Thyroid gland (tissue), 4 donors: ENCODE measurements around the gene ADAMTS17.

Source experiments
- POLR2A ChIP-seq, 2 donors: fragments of 450-650 bp; IDR thresholded peaks; one replicate each; pipeline ENCODE4 v1.6.1; 2017; ENCODE audit warnings: antibody characterized with exemption in 2 of 2, mild to moderate bottlenecking in 2 of 2, moderate library complexity in 1 of 2
- TF ChIP-seq, protein P1 (sequence below), 6 experiments: fragments of 200-600 bp in 3 of 6; fragments of 450-650 bp in 3 of 6; sonication (generic) in 3 of 6; IDR thresholded peaks; one replicate each; pipeline ENCODE4 v1.5.1; 2016 to 2019; ENCODE audit warnings: antibody characterized with exemption in 6 of 6, mild to moderate bottlenecking in 2 of 6, inconsistent platforms in 1 of 6, moderate library complexity in 1 of 6

DNA sequence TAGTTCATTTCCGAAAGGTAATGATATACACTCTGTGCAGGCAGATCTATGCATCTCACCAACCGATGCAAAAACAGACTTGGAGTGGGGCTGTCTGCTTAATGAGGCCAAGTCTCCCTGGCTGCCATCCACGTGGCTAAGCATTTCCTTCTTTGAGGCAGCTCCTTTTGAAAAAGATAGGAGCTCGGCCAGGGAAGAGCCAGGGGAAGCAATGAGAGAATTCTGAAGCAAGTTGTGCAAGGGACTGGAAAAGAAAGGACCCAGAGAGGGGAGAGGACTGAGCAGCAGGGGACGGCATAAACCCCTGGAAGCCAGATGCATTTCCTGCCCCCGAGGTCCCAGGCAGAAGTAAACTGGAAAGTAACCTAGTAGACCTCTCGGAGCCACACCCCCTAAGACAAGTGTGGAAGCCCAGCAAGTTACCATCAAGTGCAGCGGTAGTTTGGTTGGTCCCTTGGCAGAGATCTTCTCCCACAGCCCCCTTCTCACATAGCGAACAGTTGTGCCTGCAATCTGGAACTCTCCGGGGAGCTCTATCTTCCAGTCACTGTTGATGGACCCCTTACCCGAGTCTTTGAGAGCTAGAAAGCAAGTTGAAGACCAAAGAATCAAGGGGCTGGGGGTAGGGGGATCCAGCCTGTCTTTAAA lies 288.2 kb downstream of the ADAMTS17 start:
- TF ChIP-seq, protein P1, sequence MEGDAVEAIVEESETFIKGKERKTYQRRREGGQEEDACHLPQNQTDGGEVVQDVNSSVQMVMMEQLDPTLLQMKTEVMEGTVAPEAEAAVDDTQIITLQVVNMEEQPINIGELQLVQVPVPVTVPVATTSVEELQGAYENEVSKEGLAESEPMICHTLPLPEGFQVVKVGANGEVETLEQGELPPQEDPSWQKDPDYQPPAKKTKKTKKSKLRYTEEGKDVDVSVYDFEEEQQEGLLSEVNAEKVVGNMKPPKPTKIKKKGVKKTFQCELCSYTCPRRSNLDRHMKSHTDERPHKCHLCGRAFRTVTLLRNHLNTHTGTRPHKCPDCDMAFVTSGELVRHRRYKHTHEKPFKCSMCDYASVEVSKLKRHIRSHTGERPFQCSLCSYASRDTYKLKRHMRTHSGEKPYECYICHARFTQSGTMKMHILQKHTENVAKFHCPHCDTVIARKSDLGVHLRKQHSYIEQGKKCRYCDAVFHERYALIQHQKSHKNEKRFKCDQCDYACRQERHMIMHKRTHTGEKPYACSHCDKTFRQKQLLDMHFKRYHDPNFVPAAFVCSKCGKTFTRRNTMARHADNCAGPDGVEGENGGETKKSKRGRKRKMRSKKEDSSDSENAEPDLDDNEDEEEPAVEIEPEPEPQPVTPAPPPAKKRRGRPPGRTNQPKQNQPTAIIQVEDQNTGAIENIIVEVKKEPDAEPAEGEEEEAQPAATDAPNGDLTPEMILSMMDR (IDR thresholded peaks at IDR 0.05), result no peak
- TF ChIP-seq POLR2A (IDR thresholded peaks at IDR 0.05), result no peak
